ENCODE measurements around the gene PIP4K2A.

DNA sequence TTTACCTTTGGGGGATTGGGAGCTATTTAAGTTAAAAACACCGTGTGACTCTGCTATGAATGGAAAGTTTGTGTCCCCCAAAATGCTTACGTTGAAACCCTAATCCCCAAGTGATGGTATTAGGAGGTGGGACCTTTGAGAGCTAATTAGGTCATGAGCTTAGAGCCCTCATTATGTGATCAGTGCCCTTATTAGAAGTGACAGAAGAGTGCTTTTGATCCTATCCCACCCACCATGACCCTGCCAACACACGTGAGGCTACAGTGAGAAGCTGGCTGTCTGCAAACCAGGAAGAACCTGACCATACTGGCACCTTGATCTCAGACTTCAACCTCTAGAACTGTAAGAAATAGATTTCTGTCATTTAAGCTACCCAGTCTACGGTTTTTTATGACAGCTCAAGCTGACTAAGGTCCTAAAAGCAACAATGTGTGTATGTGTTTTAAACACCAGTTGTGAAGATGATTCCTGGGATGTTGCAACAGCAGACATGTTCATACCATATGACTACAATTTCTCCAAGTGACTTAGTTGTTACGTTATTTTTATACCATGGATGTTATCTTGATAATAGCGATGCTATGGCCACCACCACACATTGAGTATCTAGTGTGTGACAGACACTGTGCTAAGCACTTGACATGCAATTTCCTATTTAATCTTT lies 124.4 kb downstream of the PIP4K2A start:
- TF ChIP-seq EZH2 (IDR thresholded peaks at IDR 0.05) (no peak), POLR2AphosphoS5 (IDR thresholded peaks at IDR 0.05; ENCODE audit: borderline replicate concordance, low read depth, low read length) (no peak)

All from SK-N-MC (cell line).